NT2/D1 (cell line): ENCODE results near the gene RAB3C.

Experiments used
- YY1 ChIP-seq: IDR thresholded peaks from 2 replicates; pipeline ENCODE4 v1.6.1; 2011; ENCODE audit not compliant: insufficient read length, insufficient read depth
- ZNF274 ChIP-seq: IDR thresholded peaks from 2 replicates; pipeline ENCODE4 v1.6.1; 2011; ENCODE audit warnings: mild to moderate bottlenecking, low read depth, low read length

DNA sequence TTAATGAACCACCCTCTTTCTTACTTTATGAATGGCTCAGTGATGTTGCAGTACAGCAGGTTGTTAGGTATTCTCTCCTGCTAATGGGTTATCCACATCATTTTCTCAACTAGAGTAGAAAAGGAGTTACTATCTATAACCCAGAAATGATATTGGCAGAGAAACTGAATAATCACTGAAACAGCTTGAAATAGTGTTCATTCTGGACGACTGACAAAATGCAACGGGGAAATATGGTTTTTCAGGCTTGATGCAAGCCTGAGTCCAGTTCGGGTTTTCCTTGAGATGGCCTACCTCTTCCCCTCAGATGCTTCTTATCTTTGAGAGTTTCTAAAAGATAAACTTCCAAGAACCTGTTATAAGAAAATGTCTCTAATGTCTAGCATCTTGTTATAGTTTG lies 187.3 kb downstream of the RAB3C start:
- TF ChIP-seq YY1 (no peak), ZNF274 (no peak)
